Endothelial cell (in vitro differentiated cells): ENCODE results near the gene AKR1C8. TPM values are rescaled to one million over a fixed set of nuclear protein-coding genes. Genes with fewer than 3 reads are reported as not detected.
"Not testable (repeated sequence)": the region's sequence is repeated elsewhere in the genome, so short reads cannot be mapped to it uniquely, and the experiment has no call there.

Experiments used
- DNase-seq: peaks from one replicate; pipeline ENCODE4 v3.0.0; 2021; ENCODE audit warnings: low spot score
- H3K27ac Mint-ChIP-seq: one replicate; pipeline ENCODE4 v1.8.0; 2021; ENCODE audit warnings: mixed read lengths, inconsistent platforms; ENCODE audit not compliant: unreplicated experiment
- H3K27me3 Mint-ChIP-seq: one replicate; pipeline ENCODE4 v1.8.0; 2021; ENCODE audit warnings: mild to moderate bottlenecking, moderate library complexity, mixed read lengths, inconsistent platforms; ENCODE audit not compliant: unreplicated experiment
- H3K36me3 Mint-ChIP-seq: one replicate; pipeline ENCODE4 v1.8.0; 2021; ENCODE audit warnings: mild to moderate bottlenecking, low read depth, mixed read lengths, inconsistent platforms; ENCODE audit not compliant: unreplicated experiment
- H3K4me1 Mint-ChIP-seq: one replicate; pipeline ENCODE4 v1.8.0; 2021; ENCODE audit warnings: mild to moderate bottlenecking, mixed read lengths, inconsistent platforms; ENCODE audit not compliant: unreplicated experiment
- H3K4me3 Mint-ChIP-seq: one replicate; pipeline ENCODE4 v1.8.0; 2021; ENCODE audit warnings: mild to moderate bottlenecking, mixed read lengths, inconsistent platforms; ENCODE audit not compliant: unreplicated experiment
- H3K9me3 Mint-ChIP-seq: one replicate; pipeline ENCODE4 v1.8.0; 2021; ENCODE audit warnings: mixed read lengths, inconsistent platforms; ENCODE audit not compliant: unreplicated experiment
- CTCF ChIP-seq: fragments of 200-600 bp; sonication (generic); IDR thresholded peaks from one replicate; pipeline ENCODE4 v1.5.0; 2021; ENCODE audit warnings: antibody characterized with exemption; ENCODE audit not compliant: unreplicated experiment
- long read RNA-seq: library from polyadenylated mRNA; unstranded; transcript quantifications from one replicate; pipeline ENCODE4 v2.0.0, GENCODE V29; 2020; ENCODE audit not compliant: unreplicated experiment
- total RNA-seq: library from RNA; stranded (reverse); fragmentation: NEBNext Ultra II Directional; extraction: Animal tissue kit (Norgen Biotek cat#: 25700); gene quantifications from one replicate; pipeline ENCODE4 v1.2.1, GENCODE V29; 2021; ENCODE audit not compliant: unreplicated experiment

The AKR1C8 gene
- not detected for total RNA-seq
- long read RNA-seq: 0 reads

- H3K9me3 Mint-ChIP-seq: no peaks in the 10 kb centered on the region
- no peak for DNase-seq
- H3K27ac Mint-ChIP-seq: no peak within 1 kb of the TSS
- no peak for TF ChIP-seq CTCF
- no peaks in the 10 kb centered on the region for H3K27me3 Mint-ChIP-seq
- H3K36me3 Mint-ChIP-seq: no peaks in the 10 kb centered on the region
- H3K4me3 Mint-ChIP-seq: no peak within 1 kb of the TSS
- H3K4me1 Mint-ChIP-seq: no peaks in the 10 kb centered on the region
Observed at GRCh38 chr10:5184987-5185775, at the start of gene AKR1C8. Gene AKR1C8, minus strand, starts transcription at chr10:5185150. Its CDS starts 46 bp downstream, at chr10:5185104.

GRCh38 chr10:5234106-5234860, 49.3 kb upstream of the AKR1C8 start:
- no peak overlapping the region for H3K27ac Mint-ChIP-seq
- H3K36me3 Mint-ChIP-seq: no peaks in the 10 kb centered on the region
- peaks cover 7% of the 10 kb centered on the region for H3K4me1 Mint-ChIP-seq
- peaks cover 1% of the 10 kb centered on the region for H3K27me3 Mint-ChIP-seq
- DNase-seq: no peak
- no peak overlapping the region for H3K4me3 Mint-ChIP-seq
- no peak for TF ChIP-seq CTCF
- H3K9me3 Mint-ChIP-seq: no peaks in the 10 kb centered on the region

GRCh38 chr10:5233324-5233723, 48.4 kb upstream of the AKR1C8 start:
- no peak for TF ChIP-seq CTCF

GRCh38 chr10:5229019-5229418, 44.1 kb upstream of the AKR1C8 start:
- Mint-ChIP-seq H3K27me3 (no peaks in the 10 kb centered on the region), H3K27ac (no peak overlapping the region), H3K9me3 (no peaks in the 10 kb centered on the region), H3K4me3 (no peak overlapping the region), H3K4me1 (no peaks in the 10 kb centered on the region), H3K36me3 (no peaks in the 10 kb centered on the region)
- DNase-seq: no peak
- TF ChIP-seq CTCF: no peak

More at GRCh38 chr10:5233324-5233723, 48.4 kb upstream of the AKR1C8 start:
- H3K36me3 Mint-ChIP-seq: no peaks in the 10 kb centered on the region
- no peaks in the 10 kb centered on the region for H3K9me3 Mint-ChIP-seq
- peaks cover 1% of the 10 kb centered on the region for H3K27me3 Mint-ChIP-seq
- no peak overlapping the region for H3K4me3 Mint-ChIP-seq
- DNase-seq: no peak
- H3K4me1 Mint-ChIP-seq: peaks cover 1% of the 10 kb centered on the region
- no peak overlapping the region for H3K27ac Mint-ChIP-seq

GRCh38 chr10:5222942-5223341, 38.0 kb upstream of the AKR1C8 start:
- H3K4me3 Mint-ChIP-seq, H3K4me1 Mint-ChIP-seq, H3K36me3 Mint-ChIP-seq, DNase-seq, H3K27me3 Mint-ChIP-seq, H3K27ac Mint-ChIP-seq, H3K9me3 Mint-ChIP-seq: not testable (repeated sequence)
